ENCODE data around the gene PICK1.

DNA sequence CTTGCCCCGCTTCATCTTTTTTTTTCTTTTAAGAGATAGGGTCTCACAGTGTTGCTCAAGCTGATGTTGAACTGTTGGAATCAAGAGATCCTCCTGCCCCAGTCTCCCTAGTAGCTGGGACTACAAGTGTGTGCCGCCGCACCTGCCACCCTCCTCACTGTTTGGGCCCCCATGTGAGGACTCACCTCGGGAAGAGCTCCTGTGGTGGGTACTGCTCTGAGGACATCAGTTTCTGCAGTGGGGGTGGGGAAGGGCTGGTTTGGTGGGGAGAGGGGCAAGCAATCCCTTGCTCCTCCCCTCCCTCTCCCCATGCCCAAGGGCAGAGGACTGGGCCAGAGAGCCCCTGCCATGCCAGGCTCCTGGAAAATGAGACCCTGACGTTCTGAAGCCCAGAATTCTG, 28.3 kb downstream of the PICK1 start:
- TF ChIP-seq, protein P1, sequence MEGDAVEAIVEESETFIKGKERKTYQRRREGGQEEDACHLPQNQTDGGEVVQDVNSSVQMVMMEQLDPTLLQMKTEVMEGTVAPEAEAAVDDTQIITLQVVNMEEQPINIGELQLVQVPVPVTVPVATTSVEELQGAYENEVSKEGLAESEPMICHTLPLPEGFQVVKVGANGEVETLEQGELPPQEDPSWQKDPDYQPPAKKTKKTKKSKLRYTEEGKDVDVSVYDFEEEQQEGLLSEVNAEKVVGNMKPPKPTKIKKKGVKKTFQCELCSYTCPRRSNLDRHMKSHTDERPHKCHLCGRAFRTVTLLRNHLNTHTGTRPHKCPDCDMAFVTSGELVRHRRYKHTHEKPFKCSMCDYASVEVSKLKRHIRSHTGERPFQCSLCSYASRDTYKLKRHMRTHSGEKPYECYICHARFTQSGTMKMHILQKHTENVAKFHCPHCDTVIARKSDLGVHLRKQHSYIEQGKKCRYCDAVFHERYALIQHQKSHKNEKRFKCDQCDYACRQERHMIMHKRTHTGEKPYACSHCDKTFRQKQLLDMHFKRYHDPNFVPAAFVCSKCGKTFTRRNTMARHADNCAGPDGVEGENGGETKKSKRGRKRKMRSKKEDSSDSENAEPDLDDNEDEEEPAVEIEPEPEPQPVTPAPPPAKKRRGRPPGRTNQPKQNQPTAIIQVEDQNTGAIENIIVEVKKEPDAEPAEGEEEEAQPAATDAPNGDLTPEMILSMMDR (conservative IDR thresholded peaks at IDR 0.05; ENCODE audit: low read length): no peak
- no peak for TF ChIP-seq EZH2phosphoT487 (IDR thresholded peaks at IDR 0.05; ENCODE audit: borderline replicate concordance, low read depth, low read length)

All from OCI-LY7 (cell line).